ENCODE data around the gene ATP2B1.

The ATP2B1 gene

DNA sequence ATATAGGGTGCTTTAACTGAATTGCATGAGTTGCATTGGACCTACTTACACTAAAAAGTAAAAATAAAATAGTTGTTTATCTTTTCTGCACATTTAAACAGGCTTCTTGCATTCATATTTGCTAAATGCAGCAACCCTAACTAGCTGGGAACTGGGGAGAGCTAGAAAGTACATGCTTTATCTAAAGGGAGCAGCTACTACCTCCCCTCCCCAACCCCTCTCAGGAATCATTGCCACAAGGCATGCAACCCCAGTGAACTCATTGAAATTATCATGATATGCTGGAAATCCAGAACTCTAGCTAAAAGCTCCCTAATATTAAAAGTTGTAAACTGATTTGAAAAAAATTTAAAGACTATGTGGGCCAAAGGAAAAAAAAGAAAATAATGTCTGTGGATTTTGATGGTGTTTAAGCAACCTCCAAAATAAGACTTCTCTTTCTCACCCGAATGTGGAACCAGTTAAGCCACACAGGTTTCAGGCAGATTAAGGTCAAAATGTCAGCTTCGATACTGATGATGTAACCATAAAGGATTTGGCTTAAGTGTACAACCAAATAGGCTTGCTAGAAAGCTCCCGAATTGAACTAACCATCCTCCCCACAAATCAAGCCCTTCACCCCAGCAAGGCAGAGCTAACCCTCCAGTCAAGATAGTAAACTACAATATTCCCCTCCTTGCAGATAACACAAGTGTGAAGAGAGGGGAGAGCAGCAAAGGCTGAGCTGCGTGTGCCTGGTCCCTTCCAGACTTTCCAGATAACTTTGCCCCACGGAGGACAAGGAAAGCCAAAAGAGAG lies 169.0 kb downstream of the ATP2B1 start:
- DNase-seq (ENCODE audit: low read depth) = no peak

DNA sequence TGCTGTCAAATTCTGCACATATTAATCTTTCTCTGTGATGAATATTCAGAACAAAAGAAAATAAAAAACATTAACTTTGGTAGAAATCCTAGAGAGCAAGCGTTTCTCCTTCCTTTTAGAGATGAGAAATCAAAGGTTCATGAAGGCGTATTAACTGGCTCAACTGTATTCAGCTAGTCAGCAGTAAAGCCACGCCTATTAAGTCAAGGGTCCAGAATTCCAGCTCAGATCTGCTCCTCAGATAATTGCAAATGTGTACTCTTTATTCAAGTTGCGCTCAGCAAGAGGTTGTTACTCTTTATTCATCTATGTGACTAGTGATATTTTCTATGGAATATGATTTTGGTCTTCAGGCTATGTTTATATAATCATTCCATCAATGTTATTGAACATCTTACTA lies 169.7 kb downstream of the ATP2B1 start:
- no peak for DNase-seq (ENCODE audit: low read depth)
